Measurements from ENCODE around the gene CRYM.

GRCh38 chr16:21239646-21240045, 38.4 kb downstream of the CRYM start:
- TF ChIP-seq CTCF (IDR thresholded peaks at IDR 0.05; ENCODE audit: extremely low read depth in 1 of 2, insufficient read depth in 1 of 2, low read depth in 1 of 2, low read length in 2 of 2) (no peak), POLR2A (IDR thresholded peaks at IDR 0.05; ENCODE audit: low read depth, low read length) (no peak), FOS (IDR thresholded peaks at IDR 0.05; ENCODE audit: borderline replicate concordance, insufficient read depth, low read length) (no peak)

Measured in endothelial cell of umbilical vein (primary cell).